HEK293 (cell line): ENCODE data around the gene SPACA6.

Experiments used
- CTCF ChIP-seq: fragments of 450-650 bp; formaldehyde crosslinking; IDR thresholded peaks from 2 replicates; pipeline ENCODE4 v1.5.1; 2016; ENCODE audit warnings: missing biosample characterization, missing genetic modification characterization
- ZFP37 ChIP-seq: fragments of 450-650 bp; formaldehyde crosslinking; IDR thresholded peaks from 2 replicates; pipeline ENCODE4 v1.5.1; 2016; ENCODE audit warnings: missing biosample characterization, missing genetic modification characterization
- ZNF138 ChIP-seq: fragments of 450-650 bp; formaldehyde crosslinking; IDR thresholded peaks from 2 replicates; pipeline ENCODE4 v1.5.1; 2016; ENCODE audit warnings: missing biosample characterization, missing genetic modification characterization, borderline replicate concordance
- ZNF391 ChIP-seq: fragments of 450-650 bp; formaldehyde crosslinking; IDR thresholded peaks from 2 replicates; pipeline ENCODE4 v1.5.1; 2016; ENCODE audit warnings: low read depth, missing biosample characterization, missing genetic modification characterization, borderline replicate concordance
- ZNF544 ChIP-seq: fragments of 450-650 bp; formaldehyde crosslinking; IDR thresholded peaks from 2 replicates; pipeline ENCODE4 v1.5.0; 2017; ENCODE audit warnings: missing biosample characterization, missing genetic modification characterization
- ZNF792 ChIP-seq: fragments of 450-650 bp; formaldehyde crosslinking; IDR thresholded peaks from 2 replicates; pipeline ENCODE4 v1.5.1; 2016; ENCODE audit warnings: missing biosample characterization, missing genetic modification characterization
- TF ChIP-seq, protein P1 (sequence below): IDR thresholded peaks from 2 replicates; pipeline ENCODE4 v1.6.1; 2011; ENCODE audit warnings: mild to moderate bottlenecking, low read depth, low read length, borderline replicate concordance
- TF ChIP-seq, protein P2 (sequence below): fragments of 450-650 bp; formaldehyde crosslinking; IDR thresholded peaks from 2 replicates; pipeline ENCODE4 v1.5.1; 2017; ENCODE audit warnings: missing biosample characterization, missing genetic modification characterization
- TF ChIP-seq, protein P3 (sequence below): fragments of 450-650 bp; formaldehyde crosslinking; IDR thresholded peaks from 2 replicates; pipeline ENCODE4 v1.5.1; 2016; ENCODE audit warnings: missing biosample characterization, missing genetic modification characterization

GRCh38 chr19:51711702-51712101 lies 18.6 kb downstream of the SPACA6 start:
- TF ChIP-seq ZNF544 (tag by site-specific recombination) (no peak), ZNF792 (tag by site-specific recombination) (no peak), ZFP37 (tag by site-specific recombination) (no peak), CTCF (tag by site-specific recombination) (no peak), ZNF138 (no peak), ZNF391 (tag by site-specific recombination) (no peak)
- TF ChIP-seq, protein P1, sequence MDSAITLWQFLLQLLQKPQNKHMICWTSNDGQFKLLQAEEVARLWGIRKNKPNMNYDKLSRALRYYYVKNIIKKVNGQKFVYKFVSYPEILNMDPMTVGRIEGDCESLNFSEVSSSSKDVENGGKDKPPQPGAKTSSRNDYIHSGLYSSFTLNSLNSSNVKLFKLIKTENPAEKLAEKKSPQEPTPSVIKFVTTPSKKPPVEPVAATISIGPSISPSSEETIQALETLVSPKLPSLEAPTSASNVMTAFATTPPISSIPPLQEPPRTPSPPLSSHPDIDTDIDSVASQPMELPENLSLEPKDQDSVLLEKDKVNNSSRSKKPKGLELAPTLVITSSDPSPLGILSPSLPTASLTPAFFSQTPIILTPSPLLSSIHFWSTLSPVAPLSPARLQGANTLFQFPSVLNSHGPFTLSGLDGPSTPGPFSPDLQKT, result no peak
- TF ChIP-seq, protein P2, sequence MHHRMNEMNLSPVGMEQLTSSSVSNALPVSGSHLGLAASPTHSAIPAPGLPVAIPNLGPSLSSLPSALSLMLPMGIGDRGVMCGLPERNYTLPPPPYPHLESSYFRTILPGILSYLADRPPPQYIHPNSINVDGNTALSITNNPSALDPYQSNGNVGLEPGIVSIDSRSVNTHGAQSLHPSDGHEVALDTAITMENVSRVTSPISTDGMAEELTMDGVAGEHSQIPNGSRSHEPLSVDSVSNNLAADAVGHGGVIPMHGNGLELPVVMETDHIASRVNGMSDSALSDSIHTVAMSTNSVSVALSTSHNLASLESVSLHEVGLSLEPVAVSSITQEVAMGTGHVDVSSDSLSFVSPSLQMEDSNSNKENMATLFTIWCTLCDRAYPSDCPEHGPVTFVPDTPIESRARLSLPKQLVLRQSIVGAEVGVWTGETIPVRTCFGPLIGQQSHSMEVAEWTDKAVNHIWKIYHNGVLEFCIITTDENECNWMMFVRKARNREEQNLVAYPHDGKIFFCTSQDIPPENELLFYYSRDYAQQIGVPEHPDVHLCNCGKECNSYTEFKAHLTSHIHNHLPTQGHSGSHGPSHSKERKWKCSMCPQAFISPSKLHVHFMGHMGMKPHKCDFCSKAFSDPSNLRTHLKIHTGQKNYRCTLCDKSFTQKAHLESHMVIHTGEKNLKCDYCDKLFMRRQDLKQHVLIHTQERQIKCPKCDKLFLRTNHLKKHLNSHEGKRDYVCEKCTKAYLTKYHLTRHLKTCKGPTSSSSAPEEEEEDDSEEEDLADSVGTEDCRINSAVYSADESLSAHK, result no peak
- TF ChIP-seq, protein P3, sequence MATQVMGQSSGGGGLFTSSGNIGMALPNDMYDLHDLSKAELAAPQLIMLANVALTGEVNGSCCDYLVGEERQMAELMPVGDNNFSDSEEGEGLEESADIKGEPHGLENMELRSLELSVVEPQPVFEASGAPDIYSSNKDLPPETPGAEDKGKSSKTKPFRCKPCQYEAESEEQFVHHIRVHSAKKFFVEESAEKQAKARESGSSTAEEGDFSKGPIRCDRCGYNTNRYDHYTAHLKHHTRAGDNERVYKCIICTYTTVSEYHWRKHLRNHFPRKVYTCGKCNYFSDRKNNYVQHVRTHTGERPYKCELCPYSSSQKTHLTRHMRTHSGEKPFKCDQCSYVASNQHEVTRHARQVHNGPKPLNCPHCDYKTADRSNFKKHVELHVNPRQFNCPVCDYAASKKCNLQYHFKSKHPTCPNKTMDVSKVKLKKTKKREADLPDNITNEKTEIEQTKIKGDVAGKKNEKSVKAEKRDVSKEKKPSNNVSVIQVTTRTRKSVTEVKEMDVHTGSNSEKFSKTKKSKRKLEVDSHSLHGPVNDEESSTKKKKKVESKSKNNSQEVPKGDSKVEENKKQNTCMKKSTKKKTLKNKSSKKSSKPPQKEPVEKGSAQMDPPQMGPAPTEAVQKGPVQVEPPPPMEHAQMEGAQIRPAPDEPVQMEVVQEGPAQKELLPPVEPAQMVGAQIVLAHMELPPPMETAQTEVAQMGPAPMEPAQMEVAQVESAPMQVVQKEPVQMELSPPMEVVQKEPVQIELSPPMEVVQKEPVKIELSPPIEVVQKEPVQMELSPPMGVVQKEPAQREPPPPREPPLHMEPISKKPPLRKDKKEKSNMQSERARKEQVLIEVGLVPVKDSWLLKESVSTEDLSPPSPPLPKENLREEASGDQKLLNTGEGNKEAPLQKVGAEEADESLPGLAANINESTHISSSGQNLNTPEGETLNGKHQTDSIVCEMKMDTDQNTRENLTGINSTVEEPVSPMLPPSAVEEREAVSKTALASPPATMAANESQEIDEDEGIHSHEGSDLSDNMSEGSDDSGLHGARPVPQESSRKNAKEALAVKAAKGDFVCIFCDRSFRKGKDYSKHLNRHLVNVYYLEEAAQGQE (tag by site-specific recombination), result no peak
